LHCN-M2 (cell line): ENCODE results near the gene SLC6A13. TPM values are rescaled to one million over a fixed set of nuclear protein-coding genes. Genes with fewer than 3 reads are reported as not detected.
"Not testable (repeated sequence)": the region's sequence is repeated elsewhere in the genome, so short reads cannot be mapped to it uniquely, and the experiment has no call there.

Source experiments
- DNase-seq: peaks from one replicate; pipeline ENCODE4 v3.0.0-alpha.2; 2012; ENCODE audit warnings: low read depth
- polyA plus RNA-seq: library from polyadenylated mRNA; unstranded; fragments of >200 nt; gene quantifications from one replicate; pipeline ENCODE4 v1.2.1, GENCODE V29; 2012; ENCODE audit warnings: missing spikeins
- total RNA-seq: library from RNA; depleted of rRNA; stranded (reverse); fragments of >200 nt; gene quantifications from 2 replicates; pipeline ENCODE4 v1.2.3, GENCODE V29; 2014; rRNA removed

Gene SLC6A13
- 0.11 TPM in 1 of 2 replicates, not detected in the other for total RNA-seq
- 0.16 TPM for polyA plus RNA-seq

DNA sequence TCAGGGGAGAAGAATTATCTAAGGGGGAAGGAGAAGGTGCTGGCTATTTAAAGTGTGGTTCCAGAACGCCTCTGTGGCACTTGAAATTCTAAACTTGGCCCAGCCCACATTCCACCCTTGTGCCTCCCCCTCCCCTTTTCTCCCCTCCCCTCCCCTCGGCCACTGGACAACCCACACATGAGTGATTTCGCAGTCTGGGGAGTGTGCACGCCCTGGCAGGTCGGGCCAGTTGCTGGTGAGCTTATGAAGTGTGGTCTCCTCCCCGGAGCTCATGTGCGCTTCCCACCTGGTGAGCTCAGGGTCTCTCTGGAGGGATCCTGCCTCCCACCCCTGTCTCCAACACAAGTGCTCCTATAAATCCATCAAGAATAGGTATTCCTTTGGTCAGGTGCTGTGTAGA, at the start of gene SLC6A13:
SLC6A13 (minus strand) TSS at position 20 of the 400 bp plus-strand sequence. CDS start 2,784 bp downstream, outside the sequence.
- DNase-seq, result no peak

DNA sequence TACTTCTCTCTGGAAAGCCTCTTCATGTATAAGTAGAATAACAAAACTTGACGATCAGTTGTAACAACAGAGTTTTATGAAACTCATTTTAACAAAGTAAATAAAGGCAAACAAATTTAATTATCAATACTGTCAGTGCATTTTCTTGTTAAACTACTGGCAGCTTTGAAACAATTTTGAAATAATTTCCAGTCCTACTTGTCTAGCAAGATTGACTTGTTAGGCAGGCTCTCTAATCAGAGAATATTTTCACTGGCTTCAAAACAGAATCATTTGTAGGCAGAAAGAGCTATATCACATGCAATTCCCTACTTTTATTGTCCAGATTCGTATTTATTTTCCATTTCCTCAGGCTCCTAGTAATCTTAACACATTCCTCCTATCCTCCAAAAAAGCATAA, 45.9 kb upstream of the SLC6A13 start:
- no peak for DNase-seq

DNA sequence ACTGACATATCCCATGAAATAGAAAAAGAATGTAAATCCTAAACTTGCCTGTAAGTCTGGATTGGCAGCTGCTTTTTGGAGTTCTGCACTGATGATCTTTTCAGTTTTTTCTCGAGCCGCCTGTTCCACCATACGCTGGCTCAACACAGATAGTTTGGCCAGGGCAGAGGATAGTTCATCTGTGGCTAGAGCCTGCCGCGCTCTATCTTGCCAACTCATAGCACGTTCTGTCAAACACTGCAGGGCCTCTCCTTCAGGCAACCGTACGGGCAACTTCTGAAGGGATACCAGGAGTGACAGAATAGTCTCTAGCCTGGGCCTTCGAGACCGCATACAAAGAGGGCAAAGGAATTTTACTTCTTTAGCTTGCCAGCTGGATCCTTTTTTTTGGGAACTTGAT, 44.8 kb upstream of the SLC6A13 start:
- DNase-seq, result no peak

DNA sequence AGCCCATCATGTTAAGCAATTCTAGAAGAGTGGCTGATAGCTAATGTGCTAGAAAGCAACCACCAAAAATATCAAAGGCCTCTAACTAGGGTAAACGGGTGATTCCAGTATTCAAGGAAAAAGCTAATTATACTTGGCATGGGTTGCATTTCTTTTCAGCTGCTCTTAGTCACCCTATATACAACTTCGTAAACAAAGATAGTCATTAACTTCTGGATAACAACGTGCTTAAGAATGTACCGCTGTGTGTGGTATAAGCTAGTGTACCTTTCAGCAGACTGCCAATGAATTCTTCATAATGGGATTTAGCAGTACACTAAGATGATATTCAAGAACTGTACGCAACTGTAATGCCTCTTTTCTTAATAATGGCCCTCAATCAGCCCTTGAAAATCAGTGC, 42.2 kb upstream of the SLC6A13 start:
- DNase-seq, result peak; percentile 5

DNA sequence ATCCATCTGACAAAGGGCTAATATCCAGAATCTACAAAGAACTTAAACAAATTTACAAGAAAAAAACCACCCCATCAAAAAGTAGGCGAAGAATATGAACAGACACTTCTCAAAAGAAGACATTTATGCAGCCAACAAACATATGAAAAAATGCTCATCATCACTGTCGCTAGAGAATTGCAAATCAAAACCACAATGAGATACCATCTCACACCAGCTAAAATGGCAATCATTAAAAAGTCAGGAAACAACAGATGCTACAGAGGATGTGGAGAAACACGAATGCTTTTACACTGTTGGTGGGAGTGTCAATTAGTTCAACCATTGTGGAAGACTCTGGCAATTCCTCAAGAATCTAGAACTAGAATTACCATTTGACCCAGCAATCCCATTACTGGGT, 40.1 kb upstream of the SLC6A13 start:
- not testable (repeated sequence) for DNase-seq

DNA sequence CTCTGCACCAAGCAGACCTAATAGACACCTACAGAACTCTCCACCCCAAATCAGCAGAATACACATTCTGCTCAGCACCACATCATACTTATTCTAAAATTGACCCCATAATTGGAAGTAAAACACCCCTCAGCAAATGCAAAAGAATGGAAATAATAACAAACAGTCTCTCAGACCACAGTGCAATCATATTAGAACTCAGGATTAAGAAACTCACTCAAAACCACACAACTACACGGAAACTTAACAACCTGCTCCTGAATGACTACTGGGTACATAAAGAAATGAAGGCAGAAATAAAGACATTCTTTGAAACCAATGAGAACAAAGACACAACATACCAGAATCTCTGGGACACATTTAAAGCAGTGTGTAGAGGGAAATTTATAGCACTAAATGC, 37.5 kb upstream of the SLC6A13 start:
- not testable (repeated sequence) for DNase-seq

DNA sequence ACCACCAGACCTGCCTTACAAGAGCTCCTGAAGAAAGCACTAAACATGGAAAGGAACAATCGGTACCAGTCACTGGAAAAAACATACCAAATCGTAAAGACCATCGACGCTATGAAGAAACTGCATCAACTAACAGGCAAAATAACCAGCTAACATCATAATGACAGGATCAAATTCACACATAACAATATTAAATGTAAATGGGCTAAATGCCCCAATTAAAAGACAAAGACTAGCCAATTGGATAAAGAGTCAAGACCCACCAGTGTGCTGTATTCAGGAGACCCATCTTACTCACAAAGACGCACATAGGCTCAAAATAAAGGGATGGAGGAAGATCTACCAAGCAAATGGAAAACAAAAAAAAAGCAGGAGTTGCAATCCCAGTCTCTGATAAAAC, 36.9 kb upstream of the SLC6A13 start:
- not testable (repeated sequence) for DNase-seq

DNA sequence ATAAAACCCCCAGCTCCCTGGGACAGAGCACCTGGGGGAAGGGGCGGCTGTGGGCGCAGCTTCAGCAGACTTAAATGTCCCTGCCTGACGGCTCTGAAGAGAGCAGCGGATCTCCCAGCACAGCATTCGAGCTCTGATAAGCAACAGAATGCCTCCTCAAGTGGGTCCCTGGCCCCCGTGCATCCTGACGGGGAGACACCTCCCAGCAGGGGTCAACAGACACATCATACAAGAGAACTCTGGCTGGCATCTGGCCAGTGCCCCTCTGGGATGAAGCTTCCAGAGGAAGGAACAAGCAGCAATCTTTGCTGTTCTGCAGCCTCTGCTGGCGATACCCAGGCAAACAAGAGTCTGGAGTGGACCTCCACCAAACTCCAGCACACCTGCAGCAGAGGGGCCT, 35.4 kb upstream of the SLC6A13 start:
- DNase-seq, result not testable (repeated sequence)

DNA sequence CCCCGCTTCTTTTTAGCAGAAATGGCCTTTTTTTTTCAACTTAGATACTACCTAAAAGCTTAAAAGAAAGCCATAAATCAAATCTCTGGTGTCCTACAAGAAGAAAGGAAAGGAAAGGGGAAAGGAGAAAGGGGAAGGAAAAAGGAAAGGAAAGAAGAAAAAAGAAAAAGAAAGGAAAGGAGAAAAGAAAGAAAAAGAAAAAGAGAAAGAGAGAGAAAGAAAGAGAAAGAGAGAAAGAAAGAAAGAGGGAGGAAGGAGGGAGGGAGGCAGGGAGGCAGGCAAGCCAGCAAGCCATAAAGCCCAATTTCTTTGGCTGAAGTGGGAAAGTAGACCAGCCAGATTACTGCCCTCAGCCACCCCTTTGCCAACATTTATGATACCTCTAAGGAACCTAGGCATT, 32.5 kb upstream of the SLC6A13 start:
- no peak for DNase-seq

DNA sequence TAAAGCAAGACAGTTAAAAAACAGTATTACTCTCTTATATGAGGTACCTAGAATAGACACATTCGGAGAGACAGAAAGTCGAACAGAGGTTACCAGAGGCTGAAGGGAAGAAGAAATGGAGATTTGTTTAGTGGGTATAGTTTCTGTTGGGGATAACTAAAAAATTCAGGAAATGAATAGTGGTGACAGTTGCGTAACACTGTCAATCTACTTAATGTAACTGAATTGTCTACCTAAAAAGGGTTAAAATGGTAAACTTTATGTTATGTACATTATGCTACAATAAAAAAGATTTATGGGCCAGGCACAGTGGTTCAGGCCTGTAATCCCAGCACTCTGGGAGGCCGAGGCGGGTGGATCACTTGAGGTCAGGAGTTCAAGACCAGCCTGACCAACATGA, 30.6 kb upstream of the SLC6A13 start:
- DNase-seq, result no peak

DNA sequence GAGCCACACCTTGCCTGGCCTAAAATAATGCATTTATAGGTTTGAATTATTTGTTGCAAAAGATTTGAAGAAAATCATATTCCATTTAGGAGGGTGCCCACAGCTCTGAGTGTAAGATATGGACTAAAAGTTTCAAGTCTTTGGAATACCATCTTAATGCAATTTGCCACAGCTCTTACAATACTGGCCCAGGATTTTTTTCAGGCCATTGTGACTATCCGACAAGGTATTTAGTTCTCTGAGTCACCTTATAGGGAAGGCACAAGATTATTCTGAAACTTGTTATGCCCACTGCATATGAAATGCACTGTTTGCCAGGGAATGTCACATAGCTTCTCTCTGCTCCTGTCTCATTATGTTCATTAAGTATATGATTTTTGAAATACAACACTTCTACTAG, 29.6 kb upstream of the SLC6A13 start:
- DNase-seq, result peak; percentile 8

DNA sequence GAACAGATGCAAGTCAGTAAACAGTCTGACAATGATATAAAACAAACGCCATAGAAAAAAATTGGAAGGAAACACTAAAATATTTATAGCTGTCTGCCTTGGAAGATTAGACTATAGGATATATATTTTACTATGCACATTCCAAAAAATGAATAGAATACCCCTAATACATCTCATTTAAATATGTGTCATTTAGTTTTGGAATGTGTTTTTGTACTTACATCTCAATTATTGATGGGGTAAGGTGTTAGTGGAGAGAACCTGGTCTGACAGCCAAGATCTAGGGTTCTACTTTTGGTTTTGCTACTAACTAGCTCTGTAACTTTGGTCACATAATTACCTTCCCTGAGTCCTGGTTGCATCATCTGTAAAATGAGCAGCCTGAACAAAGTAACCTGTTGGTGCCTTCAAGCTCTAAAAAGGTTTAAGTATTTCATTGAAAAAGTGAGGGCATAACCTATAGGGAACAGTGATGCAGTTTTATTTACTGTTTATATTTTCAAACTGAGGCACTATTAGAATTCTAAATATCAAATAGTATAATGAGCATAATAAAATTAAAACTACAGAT, 28.6 kb upstream of the SLC6A13 start:
- no peak for DNase-seq

DNA sequence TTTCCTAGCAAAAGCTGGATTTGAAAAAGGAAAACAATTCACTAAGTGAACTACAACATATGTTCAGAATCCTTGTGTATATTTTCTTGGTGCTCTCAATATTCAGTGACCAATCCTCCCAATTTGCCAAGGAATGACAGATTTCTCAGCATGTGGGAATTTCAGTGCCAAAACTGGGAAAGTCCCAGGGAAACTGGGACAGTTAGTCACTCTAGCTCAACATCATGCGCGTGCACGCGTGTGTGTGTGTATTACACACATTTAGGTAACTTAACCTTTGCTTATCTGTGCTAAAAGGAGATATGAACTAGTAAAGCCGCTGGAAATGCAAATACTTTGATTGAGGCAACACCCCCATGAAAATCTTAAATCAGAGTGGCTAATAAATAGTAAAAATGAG, 26.1 kb upstream of the SLC6A13 start:
- peak; percentile 59 for DNase-seq

DNA sequence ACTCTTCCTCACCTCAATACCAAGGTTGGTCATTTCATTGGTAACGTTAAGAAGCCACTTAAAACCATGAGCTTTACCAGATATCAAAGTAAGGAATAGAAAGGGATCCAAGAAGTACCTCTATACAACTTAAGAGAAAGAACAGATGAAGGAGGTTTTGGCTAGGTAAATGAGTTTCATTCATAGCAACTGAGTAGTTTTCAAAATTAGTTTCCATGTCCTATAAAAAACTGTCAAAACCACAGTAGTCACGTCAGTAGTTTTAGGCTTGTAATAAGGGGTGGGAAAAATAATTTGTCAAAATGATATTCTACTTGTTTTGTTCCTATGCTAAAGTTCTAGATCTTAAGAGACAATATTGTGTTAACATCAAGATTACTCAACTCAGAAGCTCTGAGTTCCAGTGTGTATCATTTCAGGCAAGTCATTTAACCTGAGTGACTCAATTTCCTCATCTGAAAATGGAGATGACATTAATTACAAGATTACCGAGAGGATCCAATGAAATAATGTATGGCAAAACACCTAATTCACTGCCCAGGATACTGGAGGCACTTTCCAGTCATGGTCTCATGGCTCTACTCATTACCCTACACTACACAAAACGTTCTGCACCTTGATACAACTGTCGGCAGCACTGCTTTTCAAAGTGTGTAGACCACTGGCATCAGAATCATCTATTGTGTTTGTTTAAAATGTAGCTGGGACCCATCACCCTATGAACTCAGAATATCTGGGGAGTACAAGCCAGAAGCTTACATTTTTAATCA, 24.1 kb upstream of the SLC6A13 start:
- no peak for DNase-seq

DNA sequence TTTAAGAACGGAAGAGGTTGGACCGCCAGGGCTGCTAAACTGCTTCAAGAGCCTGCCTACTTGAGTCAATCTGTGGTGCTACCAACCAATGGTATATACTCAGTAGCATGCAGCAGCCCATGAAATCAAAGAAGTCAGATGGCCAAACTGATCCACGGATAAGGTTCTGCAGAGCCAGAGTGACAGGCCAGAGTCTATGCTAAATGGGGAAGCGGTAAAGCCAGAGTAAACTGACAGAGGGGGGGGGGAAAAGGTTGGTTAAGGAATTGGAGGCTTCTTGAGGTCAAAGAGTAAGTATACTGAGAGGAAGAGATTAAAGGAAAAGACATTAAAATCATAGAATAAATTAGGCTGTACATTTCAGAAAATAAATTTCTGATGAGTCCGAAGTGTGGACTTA, 15.4 kb upstream of the SLC6A13 start:
- no peak for DNase-seq

DNA sequence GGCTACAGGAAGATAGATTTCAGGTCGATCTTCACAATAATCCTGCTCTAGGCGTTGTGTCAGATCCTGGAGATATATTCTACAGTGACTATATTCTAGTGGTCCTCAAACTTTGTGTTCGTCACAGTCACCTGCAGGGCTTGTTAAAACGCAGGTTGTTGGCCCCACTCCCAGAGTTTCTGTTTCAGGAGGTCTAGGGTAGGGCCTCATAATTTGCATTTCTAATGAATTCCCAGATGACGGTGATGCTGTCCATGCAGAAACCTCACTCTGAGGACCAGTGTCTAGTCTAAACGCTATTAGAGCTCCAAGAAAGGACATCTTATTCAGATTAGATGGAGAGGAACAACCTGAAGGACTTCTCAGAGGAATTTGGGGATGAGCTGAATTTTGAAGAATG, 13.2 kb upstream of the SLC6A13 start:
- DNase-seq, result no peak

DNA sequence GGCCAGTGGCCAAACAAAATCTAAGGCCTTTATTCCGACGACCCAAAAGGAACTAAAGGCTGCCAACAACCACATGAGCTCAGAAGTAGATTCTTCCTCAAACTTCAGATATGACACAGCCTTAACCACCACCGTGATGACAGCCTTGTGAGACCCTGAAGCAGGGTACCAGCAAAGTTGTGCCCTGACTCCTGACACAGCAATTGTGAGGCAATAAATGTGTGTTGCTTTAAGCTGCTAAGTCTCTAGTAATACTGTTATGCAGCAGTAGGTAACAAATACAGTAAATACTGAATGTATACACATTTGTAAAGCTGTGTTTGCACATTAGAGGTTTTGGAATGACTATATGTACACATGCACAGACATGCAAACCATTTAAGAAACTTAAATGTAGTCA, 10.7 kb upstream of the SLC6A13 start:
- DNase-seq, result no peak

DNA sequence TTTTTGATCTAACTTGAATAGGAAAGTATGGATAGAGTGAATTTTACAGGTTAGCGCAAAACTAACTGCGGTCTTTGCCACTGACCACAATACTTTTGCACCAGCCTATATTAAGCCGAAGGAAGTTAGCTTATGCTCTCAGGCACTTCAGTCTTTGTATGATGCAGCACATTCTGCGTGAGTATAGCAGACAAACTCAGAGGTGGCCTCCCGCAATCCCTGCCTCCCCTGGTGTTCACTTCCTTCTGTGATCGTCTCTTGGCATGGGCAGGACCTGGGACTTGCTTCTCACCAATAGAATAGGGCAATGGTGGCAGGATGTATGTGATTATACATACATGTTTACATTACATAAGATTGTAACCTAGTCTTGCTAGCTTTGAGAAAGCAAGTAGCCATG, 10.3 kb upstream of the SLC6A13 start:
- no peak for DNase-seq

DNA sequence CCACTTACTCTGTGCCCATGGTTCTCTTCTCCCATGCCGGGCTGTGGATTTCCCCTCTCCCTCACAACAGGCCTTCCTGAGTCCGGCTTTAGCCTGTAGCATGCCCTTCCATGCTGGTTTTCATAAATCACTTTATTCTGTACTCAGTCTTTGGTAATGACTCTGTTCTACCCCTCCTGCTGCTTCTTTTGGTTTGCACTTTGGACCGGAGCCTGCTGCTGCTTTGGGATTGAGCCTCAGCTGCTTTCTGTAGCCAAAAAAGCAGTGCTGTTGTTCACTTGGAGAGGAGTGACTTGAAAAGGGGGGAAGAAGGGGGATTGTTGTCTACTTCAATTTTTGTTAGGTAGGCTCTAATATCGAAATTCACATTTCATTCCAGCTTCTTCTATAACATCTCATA, 8.5 kb upstream of the SLC6A13 start:
- no peak for DNase-seq

DNA sequence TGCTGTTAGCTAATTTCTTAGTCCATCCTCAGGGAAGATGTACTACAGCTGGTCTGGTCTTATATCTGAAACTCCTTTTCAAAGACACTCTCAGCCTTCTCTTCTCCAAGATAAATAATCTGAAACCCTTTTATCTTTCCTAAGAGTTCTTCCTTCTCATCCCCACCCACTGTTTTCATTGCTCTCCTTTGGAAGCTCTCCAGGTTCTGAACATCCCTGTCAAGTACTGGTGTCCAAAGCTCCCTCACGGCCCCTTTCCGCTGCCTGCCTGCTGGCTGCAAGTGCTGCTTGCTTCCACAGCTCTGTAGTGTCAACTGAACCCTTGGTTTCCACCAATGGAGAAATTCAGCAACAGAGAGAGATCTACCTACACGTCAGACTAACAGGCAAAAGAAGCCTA, 6.6 kb upstream of the SLC6A13 start:
- no peak for DNase-seq

DNA sequence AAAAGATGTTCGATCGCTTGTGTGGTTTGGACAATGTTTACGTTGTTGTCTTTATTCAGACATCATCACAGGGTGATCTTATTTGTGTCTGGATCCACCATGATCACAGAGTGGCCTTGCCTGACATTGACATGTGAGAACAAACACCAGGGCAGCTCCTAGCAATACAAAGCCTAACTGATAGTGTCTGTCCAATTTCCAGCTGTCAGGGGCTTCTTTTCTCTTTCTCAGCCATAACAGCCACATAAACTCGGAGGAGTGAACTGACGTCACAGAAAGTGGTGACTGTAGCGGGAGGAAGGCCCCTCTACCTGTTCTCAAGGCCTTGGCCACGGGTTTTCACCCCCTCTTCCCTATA, 5.8 kb upstream of the SLC6A13 start:
- no peak for DNase-seq

DNA sequence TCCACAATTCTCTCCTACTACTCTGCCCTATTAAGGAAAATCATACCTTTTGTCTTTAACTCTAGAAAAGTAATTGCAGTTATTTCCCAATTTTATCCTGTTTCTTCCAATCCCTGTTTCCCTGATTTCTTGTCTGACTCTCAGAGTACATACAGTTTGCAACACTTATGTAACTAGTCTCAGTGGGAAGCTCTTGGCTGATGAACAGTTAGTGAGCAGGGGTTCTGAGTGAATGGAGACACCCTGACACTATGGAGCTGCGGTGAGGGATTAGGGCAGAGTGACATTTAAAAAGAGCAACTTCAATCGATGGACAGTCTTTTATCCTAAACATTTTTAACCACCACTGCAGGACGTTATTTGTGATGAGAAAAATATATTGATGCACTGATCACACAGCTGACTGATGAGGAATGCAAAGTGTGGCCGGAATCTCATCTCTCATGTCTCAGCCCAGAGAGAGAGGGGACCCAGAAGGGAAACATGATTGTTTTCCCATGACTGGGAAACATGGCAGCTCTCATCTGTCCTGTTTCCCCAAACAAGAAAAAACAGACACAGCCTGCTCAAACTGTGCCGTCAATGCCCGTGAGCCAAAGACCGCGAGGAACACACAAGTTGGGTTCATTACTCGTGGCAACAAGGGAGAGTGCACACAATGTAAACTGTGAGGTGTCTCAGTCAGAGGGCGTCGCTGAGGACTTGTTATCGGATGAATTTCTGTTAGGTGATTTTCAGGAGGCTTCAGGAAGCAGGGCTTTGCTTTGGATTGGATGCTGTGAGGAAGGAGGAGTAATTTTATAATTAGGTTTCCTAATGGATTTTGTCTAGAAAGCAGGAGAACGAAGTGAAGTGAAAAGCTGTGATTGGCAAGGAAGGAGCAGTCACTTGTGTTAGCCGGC, 5.2 kb upstream of the SLC6A13 start:
- DNase-seq, result no peak

DNA sequence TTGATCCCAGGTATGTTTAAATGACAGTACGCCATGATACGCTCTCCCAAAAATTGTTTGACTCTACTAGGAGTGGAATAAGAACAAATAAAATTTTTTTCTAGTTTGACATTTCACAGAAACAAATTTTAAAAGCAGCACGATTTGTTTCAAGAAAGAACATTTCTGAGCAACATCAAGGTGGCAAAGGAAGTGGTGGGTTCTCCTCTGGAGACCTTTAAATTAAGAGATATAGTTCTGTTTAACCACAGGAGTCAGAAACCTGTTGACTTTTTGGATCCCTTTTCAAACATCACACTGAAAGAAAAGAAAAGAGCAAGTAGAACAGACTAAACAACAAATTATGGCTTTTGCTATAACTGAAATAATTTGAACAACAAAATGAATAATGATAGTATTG, 2.5 kb upstream of the SLC6A13 start:
- DNase-seq, result no peak
